ENCODE data around the gene PI4KA. TPM values are rescaled to one million over a fixed set of nuclear protein-coding genes. Genes with fewer than 3 reads are reported as not detected.

The PI4KA gene
- total RNA-seq, 1 donor from 2014 or later: 24.4 TPM

GRCh38 chr22:20844055-20845037, 14.3 kb downstream of the PI4KA start:
- no peak overlapping the region for H3K27ac Mint-ChIP-seq
- H3K36me3 ChIP-seq: no peaks in the 10 kb centered on the region
- H3K79me2 ChIP-seq (ENCODE audit: low read depth): peaks cover 45% of the 10 kb centered on the region
- no peaks in the 10 kb centered on the region for H3F3A ChIP-seq (ENCODE audit: low read depth)
- no peak for DNase-seq (ENCODE audit: low spot score)
- H3K9me3 ChIP-seq (ENCODE audit: low read depth): no peaks in the 10 kb centered on the region
- no peaks in the 10 kb centered on the region for H3K36me3 Mint-ChIP-seq
- H3K4me1 Mint-ChIP-seq: no peaks in the 10 kb centered on the region
- H4K20me1 ChIP-seq (ENCODE audit: low read depth): no peaks in the 10 kb centered on the region
- no peak overlapping the region for H3K4me2 ChIP-seq
- no peak for TF ChIP-seq CTCF (IDR thresholded peaks at IDR 0.05)
- TF ChIP-seq EZH2phosphoT487 (IDR thresholded peaks at IDR 0.05): no peak
- TF ChIP-seq EZH2 (IDR thresholded peaks at IDR 0.05): no peak
- H2AFZ ChIP-seq (replicated peaks): no peak overlapping the region
- H3K9ac ChIP-seq: no peak overlapping the region
- H3K27me3 Mint-ChIP-seq (ENCODE audit: insufficient read depth, low read depth): peaks cover 2% of the 10 kb centered on the region
- H3K4me3 ChIP-seq: no peak overlapping the region
- H3K4me1 ChIP-seq: no peaks in the 10 kb centered on the region
- no peaks in the 10 kb centered on the region for H3K9me3 Mint-ChIP-seq
- no peaks in the 10 kb centered on the region for H3K27me3 ChIP-seq
- H3K4me3 Mint-ChIP-seq: no peak overlapping the region
- H3K27ac ChIP-seq: no peak overlapping the region

GRCh38 chr22:20843501-20843900, 15.1 kb downstream of the PI4KA start:
- no peak overlapping the region for H3K4me3 ChIP-seq
- H3K27ac Mint-ChIP-seq: no peak overlapping the region
- no peak overlapping the region for H3K27ac ChIP-seq
- H3K36me3 ChIP-seq: no peaks in the 10 kb centered on the region
- no peaks in the 10 kb centered on the region for H3F3A ChIP-seq (ENCODE audit: low read depth)
- no peaks in the 10 kb centered on the region for H3K27me3 ChIP-seq
- no peaks in the 10 kb centered on the region for H4K20me1 ChIP-seq (ENCODE audit: low read depth)
- H3K36me3 Mint-ChIP-seq: no peaks in the 10 kb centered on the region
- no peak overlapping the region for H3K4me3 Mint-ChIP-seq
- H3K9me3 ChIP-seq (ENCODE audit: low read depth): no peaks in the 10 kb centered on the region
- no peaks in the 10 kb centered on the region for H3K4me1 ChIP-seq
- no peak overlapping the region for H3K4me2 ChIP-seq
- no peak for DNase-seq (ENCODE audit: low spot score)
- no peak overlapping the region for H3K9ac ChIP-seq
- H3K9me3 Mint-ChIP-seq: no peaks in the 10 kb centered on the region
- H2AFZ ChIP-seq (replicated peaks): no peak overlapping the region
- no peak for TF ChIP-seq EZH2phosphoT487 (IDR thresholded peaks at IDR 0.05)
- H3K4me1 Mint-ChIP-seq: no peaks in the 10 kb centered on the region
- H3K27me3 Mint-ChIP-seq (ENCODE audit: insufficient read depth, low read depth): peaks cover 2% of the 10 kb centered on the region
- peaks cover 39% of the 10 kb centered on the region for H3K79me2 ChIP-seq (ENCODE audit: low read depth)

- DNase-seq (ENCODE audit: low spot score): no peak
Measured at GRCh38 chr22:20840646-20841371, 17.8 kb downstream of the PI4KA start.

More at GRCh38 chr22:20840646-20841371, 17.8 kb downstream of the PI4KA start:
- Histone ChIP-seq H3K27me3 (no peaks in the 10 kb centered on the region), H3K4me2 (no peak overlapping the region), H3K9ac (no peak overlapping the region), H2AFZ (replicated peaks) (no peak overlapping the region), H3K27ac (no peak overlapping the region), H3K4me1 (no peaks in the 10 kb centered on the region), H4K20me1 (ENCODE audit: low read depth) (no peaks in the 10 kb centered on the region), H3F3A (ENCODE audit: low read depth) (no peaks in the 10 kb centered on the region), H3K79me2 (ENCODE audit: low read depth) (peaks cover 22% of the 10 kb centered on the region), H3K36me3 (no peaks in the 10 kb centered on the region), H3K4me3 (no peak overlapping the region), H3K9me3 (ENCODE audit: low read depth) (no peaks in the 10 kb centered on the region)
- Mint-ChIP-seq H3K9me3 (no peaks in the 10 kb centered on the region), H3K36me3 (no peaks in the 10 kb centered on the region), H3K4me3 (no peak overlapping the region), H3K27me3 (ENCODE audit: insufficient read depth, low read depth) (peaks cover 2% of the 10 kb centered on the region), H3K27ac (no peak overlapping the region), H3K4me1 (no peaks in the 10 kb centered on the region)
- TF ChIP-seq EZH2 (IDR thresholded peaks at IDR 0.05): no peak
- no peak for TF ChIP-seq CTCF (IDR thresholded peaks at IDR 0.05)
- no peak for TF ChIP-seq EZH2phosphoT487 (IDR thresholded peaks at IDR 0.05)

Measured in neural progenitor cell (in vitro differentiated cells).